T-cell (primary cell): ENCODE measurements around the gene NAA16. TPM values are rescaled to one million over a fixed set of nuclear protein-coding genes. Genes with fewer than 3 reads are reported as not detected.

ENCODE experiments used
- ATAC-seq, 4 experiments: fragments of 200-7000 bp in 3 of 4; fragments of 150-1000 bp in 1 of 4; cut with Tn5 transposase; replicated peaks in 1 of 4; 1 replicate in 3 of 4; 2 replicates in 1 of 4; pipeline ENCODE4 v1.10.0; 2021; ENCODE audit warnings: moderate library complexity in 3 of 4, mild to moderate bottlenecking in 2 of 4, moderate number of reproducible peaks in 1 of 4
- CTCF ChIA-PET, 2 donors: fragments of 300-600 bp; sonication (Branson Sonifier 250); formaldehyde crosslinking; loops; one replicate each; lab custom pipeline; 2022; ENCODE audit warnings: antibody characterized with exemption in 2 of 2; lab: Charles Lee
- POLR2A ChIA-PET, 2 donors: fragments of 300-600 bp; sonication (Branson Sonifier 250); formaldehyde crosslinking; loops; one replicate each; lab custom pipeline; 2022; ENCODE audit warnings: antibody characterized with exemption in 2 of 2; lab: Charles Lee
- DNase-seq, 35 experiments: peaks; one replicate each; pipeline versions ENCODE4 v3.0.0 to v3.0.0-alpha.2; 2013 to 2023
- H3K27ac ChIP-seq: one replicate; pipeline ENCODE4 v1.5.1; 2013; ENCODE audit warnings: low read length
- H3K27me3 ChIP-seq, 2 experiments: replicated peaks in 1 of 2; 1 replicate in 1 of 2; 2 replicates in 1 of 2; pipeline versions ENCODE4 v1.6.1 to v1.7.0; 2013; ENCODE audit warnings: low read length in 1 of 2, mixed read lengths in 1 of 2; ENCODE audit not compliant: control insufficient read depth in 2 of 2, insufficient read depth in 2 of 2; ENCODE audit errors: extremely low read depth in 1 of 2
- H3K36me3 ChIP-seq, 2 donors: 1 replicate in 1 of 2; 2 replicates in 1 of 2; pipeline versions ENCODE4 v1.6.1 to v1.7.0; 2013; ENCODE audit warnings: low read length in 1 of 2; ENCODE audit not compliant: control insufficient read depth in 2 of 2, insufficient read depth in 1 of 2; ENCODE audit errors: extremely low read depth in 1 of 2
- H3K4me1 ChIP-seq, 2 experiments: 1 replicate in 1 of 2; 2 replicates in 1 of 2; pipeline versions ENCODE4 v1.6.1 to v1.7.0; 2013; ENCODE audit warnings: low read length in 2 of 2, mixed read lengths in 1 of 2; ENCODE audit not compliant: insufficient read depth in 2 of 2, control insufficient read depth in 1 of 2; ENCODE audit errors: extremely low read depth in 1 of 2
- H3K4me3 ChIP-seq, 2 donors: 1 replicate in 1 of 2; 2 replicates in 1 of 2; pipeline versions ENCODE4 v1.5.1 to v1.7.0; 2013; ENCODE audit warnings: mild to moderate bottlenecking in 2 of 2, low read length in 1 of 2, moderate library complexity in 1 of 2; ENCODE audit not compliant: control insufficient read depth in 1 of 2; ENCODE audit errors: extremely low read depth in 1 of 2
- H3K9me3 ChIP-seq: 2 replicates; pipeline ENCODE4 v1.7.0; 2013
- H3K27ac Mint-ChIP-seq, 2 donors: one replicate each; pipeline ENCODE4 v1.8.0; 2020 to 2021; ENCODE audit warnings: mild to moderate bottlenecking in 2 of 2, mixed read lengths in 2 of 2
- H3K27me3 Mint-ChIP-seq, 2 donors: one replicate each; pipeline ENCODE4 v1.8.0; 2021 to 2022; ENCODE audit warnings: mixed read lengths in 2 of 2
- H3K36me3 Mint-ChIP-seq: one replicate; pipeline ENCODE4 v1.8.0; 2021; ENCODE audit warnings: mixed read lengths
- H3K4me1 Mint-ChIP-seq, 3 donors: one replicate each; pipeline ENCODE4 v1.8.0; 2020 to 2022; ENCODE audit warnings: mixed read lengths in 3 of 3, mild to moderate bottlenecking in 1 of 3
- H3K4me3 Mint-ChIP-seq, 3 donors: one replicate each; pipeline ENCODE4 v1.8.0; 2020 to 2022; ENCODE audit warnings: mild to moderate bottlenecking in 3 of 3, mixed read lengths in 3 of 3, moderate library complexity in 3 of 3
- H3K9me3 Mint-ChIP-seq, 3 donors: one replicate each; pipeline ENCODE4 v1.8.0; 2020 to 2022; ENCODE audit warnings: mixed read lengths in 3 of 3
- WGBS: methylation state at CpG from one replicate; pipeline ENCODE4 v1.1.5; 2013; ENCODE audit warnings: missing lambda C conversion rate; ENCODE audit not compliant: insufficient coverage; 5-methylcytosine and 5-hydroxymethylcytosine counted together
- total RNA-seq, 35 experiments: library from RNA in 6 of 35; stranded (reverse) in 6 of 35; fragments of 120-200 nt in 1 of 35; gene quantifications; one replicate each; pipeline versions ENCODE4 v1.2.1 to v1.2.4 and lab custom pipeline; 2013 to 2026

NAA16 gene
- total RNA-seq, 5 donors from 2014 or later (not counting 1 experiment from before 2014, with no cell fraction given) = 45.7 to 93.7 (median 49.6) TPM

GRCh38 chr13:41307884-41308640 lies 3.0 kb upstream of the NAA16 start:
- CTCF ChIA-PET = interaction anchor here in 1 of 2 donors (0.6 kb wide), 1 partner anchor 251 kb away, joined by 4 read pairs; no protein-coding TSS in a partner anchor
- ATAC-seq (no peak), DNase-seq (no peak)
- Histone ChIP-seq H3K4me1 (peaks cover 7 to 11% of the 10 kb centered on the region in 2 experiments), H3K27ac (no peak overlapping the region), H3K27me3 (peaks cover 0 to 2% of the 10 kb centered on the region in 2 experiments), H3K4me3 (no peak overlapping the region), H3K36me3 (no peaks in the 10 kb centered on the region), H3K9me3 (no peaks in the 10 kb centered on the region)
- Mint-ChIP-seq H3K4me3 (no peak overlapping the region), H3K36me3 (no peaks in the 10 kb centered on the region), H3K27me3 (no peaks in the 10 kb centered on the region), H3K4me1 (peaks cover 10 to 24% (median 15%) of the 10 kb centered on the region in 3 donors), H3K27ac (no peak overlapping the region), H3K9me3 (no peaks in the 10 kb centered on the region)
- 89% methylated on average over 8 of the region's 11 CpGs for WGBS
- POLR2A ChIA-PET = no interaction called here

GRCh38 chr13:41311406-41312175 lies 524 bp downstream of the NAA16 start:
- Mint-ChIP-seq H3K36me3 (no peaks in the 10 kb centered on the region), H3K4me1 (peaks cover 39 to 54% (median 42%) of the 10 kb centered on the region in 3 donors), H3K4me3 (peak overlapping the region; percentile 91 to 98 (median 93)), H3K9me3 (no peaks in the 10 kb centered on the region), H3K27ac (peak overlapping the region; percentile 89 to 93), H3K27me3 (no peaks in the 10 kb centered on the region)
- whole genome bisulfite sequencing = under 1% methylated on average over 64 of the region's 73 CpGs
- POLR2A ChIA-PET = interaction anchor here (0.7 to 1.1 kb wide), 3 partner anchors 15 to 250 kb away, joined by 3 to 4 read pairs (median 3); partner anchors contain the start of gene WBP4 (in 1 of the 2)
- peak overlapping the region; percentile 80 for H3K27ac ChIP-seq
- CTCF ChIA-PET = interaction anchor here in 1 of 2 donors (0.9 kb wide), 1 partner anchor 303 kb away, joined by 3 read pairs; no protein-coding TSS in a partner anchor
- peaks cover 27 to 31% of the 10 kb centered on the region in 2 experiments for H3K4me1 ChIP-seq
- H3K9me3 ChIP-seq = no peaks in the 10 kb centered on the region
- DNase-seq (peak; percentile 8 to 70 (median 44)), ATAC-seq (peak; percentile 56 to 71 (median 64))
- no peaks in the 10 kb centered on the region for H3K36me3 ChIP-seq
- no peaks in the 10 kb centered on the region for H3K27me3 ChIP-seq
- peak overlapping the region; percentile 98 to 99 for H3K4me3 ChIP-seq

GRCh38 chr13:41312176-41312500 lies 1.1 kb downstream of the NAA16 start:
- Histone ChIP-seq H3K27me3 (no peaks in the 10 kb centered on the region), H3K4me3 (peak overlapping the region; percentile 98 to 99), H3K9me3 (no peaks in the 10 kb centered on the region), H3K27ac (peak overlapping the region; percentile 80), H3K36me3 (no peaks in the 10 kb centered on the region), H3K4me1 (peaks cover 31% of the 10 kb centered on the region in 2 experiments)
- CTCF ChIA-PET = interaction anchor here in 1 of 2 donors (0.9 kb wide), 1 partner anchor 304 kb away, joined by 3 read pairs; no protein-coding TSS in a partner anchor
- H3K9me3 Mint-ChIP-seq = no peaks in the 10 kb centered on the region
- peaks cover 44 to 54% (median 44%) of the 10 kb centered on the region in 3 donors for H3K4me1 Mint-ChIP-seq
- ATAC-seq (no peak), DNase-seq (peak in 4 of 35 experiments; percentile 2 to 46 (median 7))
- H3K27ac Mint-ChIP-seq = peak overlapping the region; percentile 88 to 93
- H3K27me3 Mint-ChIP-seq = no peaks in the 10 kb centered on the region
- peaks cover 5% of the 10 kb centered on the region for H3K36me3 Mint-ChIP-seq
- WGBS = 5% methylated on average over 11 of the region's 11 CpGs
- POLR2A ChIA-PET = interaction anchor here (0.7 to 1.1 kb wide), 3 partner anchors 14 to 251 kb away, joined by 3 to 4 read pairs (median 3); partner anchors contain the start of gene WBP4 (in 1 of the 2)
- H3K4me3 Mint-ChIP-seq = peak overlapping the region; percentile 91 to 98 (median 93)

GRCh38 chr13:41313117-41313516 lies 2.0 kb downstream of the NAA16 start:
- ChIA-PET POLR2A (interaction anchor here in 1 of 2 donors (0.6 to 1.1 kb wide), 3 partner anchors 29 to 252 kb away, joined by 3 read pairs; partner anchors contain the start of gene WBP4), CTCF (interaction anchor here in 1 of 2 donors (0.6 to 0.7 kb wide), 2 partner anchors 12 to 53 kb away, joined by 4 to 6 read pairs; no protein-coding TSS in a partner anchor)
- Histone ChIP-seq H3K4me1 (peaks cover 32 to 33% of the 10 kb centered on the region in 2 experiments), H3K27ac (no peak overlapping the region), H3K9me3 (no peaks in the 10 kb centered on the region), H3K4me3 (peak overlapping the region in 1 of 2 donors; percentile 64), H3K27me3 (no peaks in the 10 kb centered on the region), H3K36me3 (no peaks in the 10 kb centered on the region)
- no peaks in the 10 kb centered on the region for H3K27me3 Mint-ChIP-seq
- H3K4me3 Mint-ChIP-seq = peak overlapping the region; percentile 63 to 98 (median 93)
- ATAC-seq (no peak), DNase-seq (no peak)
- peaks cover 13% of the 10 kb centered on the region for H3K36me3 Mint-ChIP-seq
- H3K9me3 Mint-ChIP-seq = no peaks in the 10 kb centered on the region
- peaks cover 54 to 63% (median 54%) of the 10 kb centered on the region in 3 donors for H3K4me1 Mint-ChIP-seq
- peak overlapping the region in 1 of 2 donors; percentile 55 for H3K27ac Mint-ChIP-seq
- WGBS = no CpG with 5 or more reads among the region's 5 CpGs

GRCh38 chr13:41313659-41314197 lies 2.7 kb downstream of the NAA16 start:
- Mint-ChIP-seq H3K4me1 (peaks cover 58 to 67% (median 58%) of the 10 kb centered on the region in 3 donors), H3K36me3 (peaks cover 13% of the 10 kb centered on the region), H3K27me3 (no peaks in the 10 kb centered on the region), H3K9me3 (no peaks in the 10 kb centered on the region), H3K4me3 (peak overlapping the region; percentile 70 to 98 (median 93)), H3K27ac (peak overlapping the region; percentile 41 to 80)
- Histone ChIP-seq H3K4me3 (peak overlapping the region in 1 of 2 donors; percentile 64), H3K36me3 (no peaks in the 10 kb centered on the region), H3K27me3 (no peaks in the 10 kb centered on the region), H3K27ac (no peak overlapping the region), H3K4me1 (peaks cover 33 to 35% of the 10 kb centered on the region in 2 experiments), H3K9me3 (no peaks in the 10 kb centered on the region)
- ATAC-seq (no peak), DNase-seq (no peak)
- ChIA-PET CTCF (interaction anchor here in 1 of 2 donors (0.7 kb wide), 1 partner anchor 54 kb away, joined by 4 read pairs; no protein-coding TSS in a partner anchor), POLR2A (interaction anchor here in 1 of 2 donors (0.6 kb wide), 1 partner anchor 28 kb away, joined by 3 read pairs; no protein-coding TSS in a partner anchor)
- 40% methylated on average over 1 of the region's 6 CpGs for WGBS
